OCI-M1 (cell line): ENCODE results near the gene HOXB4.

Experiments used
- DNase-seq: peaks from one replicate; lab custom pipeline; 2025; lab: John Stamatoyannopoulos, UW

The HOXB4 gene

DNA sequence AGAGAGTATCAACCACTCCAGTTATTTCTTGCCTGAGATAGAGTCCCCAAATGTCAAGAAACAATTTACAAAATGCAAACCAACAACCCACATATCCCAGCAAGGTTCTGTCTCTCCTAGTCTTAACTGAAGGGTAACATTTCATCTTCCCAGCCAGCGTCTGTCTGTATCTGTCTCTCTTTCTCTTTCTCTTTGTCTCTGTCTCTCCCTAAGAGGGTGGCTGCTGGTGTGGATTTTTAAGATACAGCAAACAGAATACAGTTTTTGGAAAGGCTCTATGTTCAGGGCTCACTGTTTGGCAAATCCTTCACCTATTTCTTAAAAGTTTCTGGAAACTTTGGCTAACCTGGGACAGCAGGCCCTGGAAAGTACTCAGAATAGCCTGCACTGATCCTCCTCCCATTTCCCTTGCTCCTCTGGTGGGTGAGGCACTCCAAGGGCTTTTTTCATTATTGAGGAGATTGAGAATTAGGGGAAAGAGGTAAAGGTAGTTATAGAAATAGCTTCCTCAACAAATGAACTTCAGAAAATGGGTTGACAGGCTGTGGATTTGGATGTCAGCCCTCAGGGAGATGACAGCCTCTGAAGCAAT, 6.2 kb downstream of the HOXB4 start:
- DNase-seq, result no peak

DNA sequence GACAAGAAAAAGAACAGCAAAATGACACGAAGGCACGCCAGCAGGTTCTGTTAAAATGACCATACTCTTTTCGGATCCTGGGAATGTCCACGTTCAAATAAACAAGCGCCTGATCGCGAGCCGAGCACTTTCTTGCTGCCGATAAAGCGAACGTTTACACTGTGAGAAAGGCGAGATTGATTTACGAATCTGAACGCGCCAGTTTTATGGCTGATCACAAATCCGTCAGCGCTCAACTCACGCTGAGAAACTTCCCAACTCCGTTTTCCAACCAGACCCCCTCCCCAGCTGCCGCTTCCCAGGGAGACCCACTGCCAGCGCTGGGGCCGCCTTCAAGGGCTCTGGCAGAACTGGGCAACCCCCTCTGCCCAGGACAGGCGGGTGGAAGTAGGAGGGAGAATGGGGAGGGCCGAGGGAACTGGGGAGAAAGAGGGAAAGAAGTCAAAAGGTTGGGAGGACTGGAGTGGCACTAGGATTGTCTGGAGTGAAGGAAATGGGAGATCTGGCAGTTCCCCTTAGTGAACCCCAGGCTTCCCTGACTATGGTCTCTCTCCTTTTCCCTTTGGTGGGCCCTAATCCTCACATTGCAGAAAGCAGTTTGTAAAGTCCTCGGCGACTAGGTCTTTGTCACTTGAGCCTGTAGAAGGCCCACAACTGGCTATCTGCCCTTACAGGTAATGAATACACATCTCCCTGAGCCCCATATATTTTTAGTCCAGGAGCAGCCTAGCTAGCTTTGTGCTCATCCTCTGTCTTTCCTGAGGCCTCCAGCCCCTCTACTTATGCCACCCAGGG, 6.9 kb downstream of the HOXB4 start:
- DNase-seq, result no peak

DNA sequence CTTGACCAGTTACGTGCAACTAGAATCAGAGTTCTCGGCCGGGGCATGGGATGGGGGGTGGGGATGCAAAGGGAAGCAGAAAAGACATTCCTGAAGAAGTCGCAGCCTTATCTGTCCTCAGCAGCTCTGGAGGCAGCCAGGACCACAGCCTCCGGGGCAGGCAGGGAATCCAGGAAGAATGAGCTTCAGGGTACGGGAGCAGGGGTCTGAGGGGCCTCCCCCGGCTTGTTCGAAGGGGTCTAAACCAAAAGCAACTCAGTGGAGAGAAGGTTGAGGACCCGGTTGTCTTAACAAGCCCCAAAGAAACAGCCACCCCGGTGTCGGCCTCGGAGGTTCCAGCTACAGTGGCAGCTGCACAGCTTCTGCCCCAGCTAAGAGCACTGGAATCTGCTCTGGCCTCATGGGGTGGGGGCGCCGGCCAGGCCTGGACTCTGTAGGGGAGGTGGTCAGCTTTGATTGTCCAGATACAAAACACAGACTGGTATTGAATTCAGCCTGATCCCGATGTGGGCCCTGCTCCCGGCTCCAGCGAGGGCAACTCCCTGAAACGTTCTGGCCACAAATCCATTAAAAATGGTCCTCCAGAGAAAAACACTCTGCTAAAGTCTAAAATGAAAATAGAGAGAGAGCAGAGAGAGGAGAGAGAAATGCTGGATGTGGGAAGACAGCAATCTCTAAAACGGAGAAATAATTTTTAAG, 7.7 kb downstream of the HOXB4 start:
- no peak for DNase-seq

DNA sequence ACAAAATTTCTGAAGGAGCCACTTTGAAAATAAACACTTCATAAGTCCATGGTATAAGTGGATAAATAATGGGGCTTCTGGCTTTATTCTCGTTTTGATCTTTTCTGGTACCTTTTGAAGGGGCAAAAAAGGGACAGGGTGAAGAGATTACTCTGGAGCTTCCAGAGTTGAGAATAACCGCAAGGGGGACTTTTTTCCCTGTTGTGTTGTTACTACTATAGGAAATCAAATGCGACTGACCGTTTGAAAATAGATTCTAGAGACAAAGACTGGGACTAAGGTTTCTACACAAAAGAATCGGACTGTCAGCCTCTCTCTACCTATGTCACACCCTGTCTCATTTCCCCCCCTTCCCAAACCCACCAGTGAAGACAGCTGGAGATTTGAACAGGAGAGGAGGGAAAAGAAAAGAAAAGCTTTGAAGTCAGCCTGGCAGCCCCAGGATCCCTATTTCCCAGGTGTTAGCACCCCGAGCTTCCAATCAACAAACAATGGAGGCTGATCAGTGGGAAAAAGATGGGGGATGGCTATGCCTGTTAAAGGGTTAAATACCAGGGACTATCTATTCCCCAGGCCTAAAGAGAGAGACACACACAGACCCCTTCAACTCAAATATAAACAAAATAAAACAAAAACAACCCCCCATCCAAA, 8.4 kb downstream of the HOXB4 start:
- DNase-seq, result no peak

DNA sequence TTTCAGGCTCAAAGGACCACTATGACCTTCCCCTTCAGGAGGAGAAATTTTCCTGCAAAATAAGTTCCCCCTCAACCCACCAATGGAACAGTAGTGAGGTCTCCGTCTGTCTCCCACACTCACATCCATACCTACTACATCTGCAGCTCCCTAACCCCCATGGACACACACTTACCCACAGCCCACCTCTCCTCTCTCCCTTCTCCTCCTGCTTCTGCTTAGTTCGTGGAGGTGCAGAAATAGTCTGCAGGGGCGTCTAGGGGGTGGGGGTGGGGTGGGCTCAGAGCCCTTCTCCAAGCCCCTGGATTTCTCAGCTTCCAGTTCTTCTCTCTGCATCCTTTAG, 8.9 kb downstream of the HOXB4 start:
- DNase-seq, result no peak

DNA sequence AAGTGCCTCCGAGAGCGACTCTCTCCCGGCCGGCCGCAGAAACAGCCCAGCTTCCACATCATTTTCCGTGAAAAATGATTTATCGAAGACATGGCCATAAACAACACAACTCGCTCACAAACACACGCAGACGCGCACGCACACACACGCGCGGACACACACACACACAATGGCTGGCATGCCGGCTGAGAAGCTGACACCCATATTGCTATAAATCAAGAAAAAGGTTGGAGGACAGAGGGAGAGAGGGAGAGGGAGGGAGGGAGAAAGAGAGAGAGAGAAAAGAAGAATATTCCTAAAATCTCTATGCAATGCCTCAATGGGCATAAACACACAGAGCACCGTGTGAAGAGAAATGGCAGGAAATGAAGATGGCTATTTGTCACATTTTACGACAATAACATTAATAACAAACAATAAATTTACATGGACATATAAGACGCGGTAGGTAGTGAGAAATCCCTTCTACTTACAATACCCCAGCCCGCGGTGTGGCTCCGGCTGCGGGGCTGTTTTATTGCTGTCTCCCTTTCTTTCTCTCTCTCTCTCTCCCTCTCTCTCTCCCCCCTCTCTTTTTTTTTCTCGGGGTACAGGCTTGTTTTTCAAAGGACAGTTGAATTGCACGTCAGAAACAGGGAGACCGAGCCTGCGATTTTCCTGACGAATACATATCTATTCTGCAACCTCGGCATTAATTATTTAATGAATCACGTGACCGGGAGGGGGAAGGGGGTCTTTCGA, 9.5 kb downstream of the HOXB4 start:
- DNase-seq, result no peak

DNA sequence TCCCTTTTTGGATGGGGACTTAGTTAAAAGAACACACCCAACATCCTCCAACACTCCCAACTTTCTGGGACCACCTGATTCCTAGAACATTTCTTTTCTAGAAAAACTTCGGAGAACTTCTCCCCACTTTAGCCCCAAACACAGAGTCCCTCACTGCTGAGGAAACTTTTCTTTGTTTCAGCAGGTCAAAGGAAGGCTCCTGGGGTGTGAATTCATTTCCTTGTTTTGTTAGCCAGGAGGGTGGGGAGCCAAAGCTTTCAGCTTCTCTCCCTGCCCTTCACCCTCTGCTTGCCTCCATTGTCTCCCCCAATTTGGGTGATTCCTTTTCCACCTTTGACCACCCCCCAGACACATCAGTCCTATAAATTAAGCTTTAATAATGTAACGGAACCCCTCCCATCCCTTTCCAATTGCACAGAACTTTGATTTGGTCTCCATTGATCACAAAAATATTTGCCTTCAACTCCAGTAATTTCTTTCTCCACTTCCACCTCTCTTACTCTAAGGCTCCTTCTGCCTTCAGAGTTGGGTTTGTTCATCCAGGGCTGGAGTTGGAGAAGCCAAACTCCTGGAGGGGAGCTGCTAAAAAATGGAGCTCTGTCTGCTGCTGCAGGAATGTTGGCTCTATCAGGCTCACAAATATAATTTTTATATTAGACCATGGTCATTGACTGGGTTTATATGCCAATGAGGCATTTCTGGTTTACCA, 10.3 kb downstream of the HOXB4 start:
- no peak for DNase-seq

DNA sequence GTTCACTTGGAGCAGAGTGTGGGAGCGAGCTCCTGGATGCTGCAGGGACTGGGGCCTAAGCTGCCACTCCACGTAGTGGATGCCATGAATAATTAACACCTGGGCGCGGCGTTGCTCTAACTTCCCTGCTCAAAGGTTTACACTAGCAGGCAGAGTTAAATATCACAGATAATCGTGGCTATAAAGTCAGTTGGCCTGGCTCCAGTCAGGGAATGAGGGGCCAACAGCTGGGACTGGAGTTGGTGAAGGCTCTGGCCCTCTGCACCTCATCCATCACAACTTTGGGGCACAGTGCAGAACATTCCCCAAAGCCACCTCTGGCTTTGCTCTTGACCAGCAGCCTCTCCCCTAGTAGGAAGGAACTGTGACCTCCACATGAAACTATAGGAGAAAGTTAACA, 10.9 kb downstream of the HOXB4 start:
- no peak for DNase-seq

DNA sequence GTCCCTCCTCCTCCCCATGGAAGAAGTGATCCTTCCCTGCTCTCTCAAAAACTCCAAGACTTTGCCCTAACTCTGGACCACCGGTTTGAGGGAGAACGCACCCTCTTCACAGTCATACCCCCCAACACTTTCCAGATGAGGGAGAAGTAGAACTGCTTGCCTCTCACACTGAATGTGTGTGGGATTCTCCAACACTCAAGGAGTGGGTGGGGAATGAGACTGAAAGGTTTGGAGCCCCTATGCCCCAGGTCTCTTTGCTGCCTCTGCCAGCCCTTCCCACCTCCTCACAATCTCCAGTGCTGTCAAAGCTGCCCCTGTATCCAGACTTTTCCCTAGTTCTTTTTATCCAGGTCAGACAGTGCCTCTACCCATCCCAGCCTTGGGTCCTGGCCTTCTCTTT, 11.4 kb downstream of the HOXB4 start:
- no peak for DNase-seq

DNA sequence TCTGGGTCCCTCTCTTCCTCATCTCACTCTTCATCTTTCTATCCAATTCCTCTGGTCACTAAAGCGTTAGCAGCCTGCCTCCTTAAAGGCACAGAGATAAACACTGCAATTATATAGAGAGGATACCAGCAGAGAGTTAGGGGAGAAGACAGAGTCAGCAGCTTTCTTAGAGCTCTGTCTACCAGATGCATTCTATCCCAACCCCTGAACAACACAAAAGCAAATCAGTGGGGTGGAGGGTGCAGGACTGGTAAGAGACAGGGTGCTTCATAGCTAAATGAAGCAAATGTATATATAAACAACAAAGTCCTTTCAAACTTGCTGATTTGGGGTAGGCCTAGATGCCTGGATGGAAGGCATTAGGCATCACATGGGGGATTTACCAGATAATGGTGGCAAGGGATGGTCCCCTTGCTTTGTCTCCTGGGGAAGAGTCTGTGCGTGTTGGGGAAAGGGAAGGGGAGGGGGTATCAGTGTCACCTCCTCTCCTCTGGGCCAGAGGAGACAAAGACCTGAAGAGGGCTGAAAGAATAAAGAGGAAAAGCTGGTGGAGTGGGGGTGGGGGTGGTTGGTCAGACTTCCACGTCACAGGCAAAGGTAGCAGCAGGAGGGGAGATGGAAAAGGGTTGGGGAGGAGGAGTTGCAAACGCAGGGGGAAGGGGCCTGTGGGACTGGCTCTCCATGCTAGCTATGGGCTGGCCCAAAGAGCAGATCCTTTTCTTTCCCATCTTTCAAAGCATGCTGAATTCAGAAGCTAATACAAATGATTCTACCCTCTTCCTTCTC, 12.0 kb downstream of the HOXB4 start:
- DNase-seq, result no peak

DNA sequence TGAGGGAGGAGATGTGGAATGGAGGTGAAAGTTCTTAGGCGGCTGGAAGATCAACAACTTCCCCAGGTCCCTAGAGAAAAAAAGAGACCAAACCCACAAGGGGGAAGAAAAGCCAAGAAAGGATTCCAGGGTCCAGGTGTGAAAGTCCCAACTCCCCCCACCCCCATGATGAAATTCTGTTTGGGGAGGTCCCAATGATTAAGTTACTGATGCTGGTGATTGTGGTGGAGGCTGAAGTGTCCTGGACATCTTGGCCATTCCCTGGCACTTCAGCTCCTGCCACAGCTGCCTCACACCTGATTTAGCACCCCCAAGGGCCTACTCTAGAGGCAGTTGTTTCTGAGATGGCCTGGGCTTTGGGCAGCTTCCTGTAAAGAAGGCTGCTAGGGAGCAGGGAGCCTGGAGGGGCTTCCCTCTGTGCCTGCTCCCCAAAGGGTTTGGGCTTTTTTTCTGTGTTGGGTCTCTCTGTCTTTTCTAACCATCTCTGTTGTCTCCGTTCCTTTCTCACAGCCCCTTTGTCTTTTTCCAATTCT, 13.1 kb downstream of the HOXB4 start:
- no peak for DNase-seq

DNA sequence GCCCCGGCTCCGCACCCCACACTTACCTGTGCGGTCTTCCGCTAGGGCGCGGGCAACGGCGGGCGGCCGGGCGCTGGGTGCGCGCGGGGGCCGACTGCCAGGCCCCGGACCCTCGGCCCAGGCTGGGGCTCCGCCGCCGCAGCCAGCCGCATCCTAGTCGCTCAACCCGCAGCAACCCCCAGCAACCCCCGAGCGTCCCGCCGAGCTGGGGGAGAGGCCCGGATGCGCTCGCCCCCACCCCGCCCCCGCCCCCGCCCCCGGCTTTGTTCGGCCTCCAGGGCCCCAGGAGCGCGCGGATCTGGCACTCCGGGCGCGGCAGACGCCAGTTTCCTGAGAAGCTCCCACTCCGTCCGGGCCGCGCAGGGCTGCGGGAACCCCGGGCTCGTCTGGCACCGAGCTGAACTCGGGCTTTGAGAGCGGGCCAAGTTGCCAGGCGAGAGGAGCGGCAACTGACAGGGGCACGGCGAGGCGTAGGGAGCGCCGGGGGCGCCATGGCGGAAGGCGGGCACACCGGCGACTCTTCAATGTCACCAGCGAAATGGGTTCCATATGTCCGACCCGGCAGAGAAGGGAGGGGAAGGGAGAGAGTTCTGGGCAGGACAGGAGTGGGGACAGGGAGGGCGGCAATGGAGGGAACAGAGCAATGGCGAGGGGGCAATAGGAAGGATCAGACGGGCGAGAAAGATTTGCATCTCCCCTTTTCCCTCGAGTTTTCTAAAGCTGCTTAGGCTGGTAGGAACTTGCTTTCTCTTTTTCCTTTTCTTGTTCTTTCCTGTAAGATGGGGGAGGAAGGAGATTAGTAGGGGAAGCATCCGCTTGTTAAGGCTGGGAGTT, 13.7 kb downstream of the HOXB4 start:
- no peak for DNase-seq

DNA sequence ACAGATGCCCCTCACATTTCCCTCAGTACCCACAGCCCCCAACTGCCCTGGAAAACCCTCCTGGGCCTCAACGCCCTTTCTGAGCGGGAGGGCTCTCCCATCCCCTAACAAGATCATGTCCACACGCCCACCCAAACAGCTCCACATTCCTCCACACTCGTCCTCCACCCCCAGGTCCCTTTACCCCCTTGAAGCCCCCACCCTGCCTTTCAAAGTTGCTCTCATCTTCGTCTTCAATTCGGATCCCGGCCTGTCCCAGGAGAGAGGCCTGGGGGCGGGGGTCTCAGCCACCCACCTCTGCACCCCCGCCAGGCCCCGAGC, 14.3 kb downstream of the HOXB4 start:
- no peak for DNase-seq

DNA sequence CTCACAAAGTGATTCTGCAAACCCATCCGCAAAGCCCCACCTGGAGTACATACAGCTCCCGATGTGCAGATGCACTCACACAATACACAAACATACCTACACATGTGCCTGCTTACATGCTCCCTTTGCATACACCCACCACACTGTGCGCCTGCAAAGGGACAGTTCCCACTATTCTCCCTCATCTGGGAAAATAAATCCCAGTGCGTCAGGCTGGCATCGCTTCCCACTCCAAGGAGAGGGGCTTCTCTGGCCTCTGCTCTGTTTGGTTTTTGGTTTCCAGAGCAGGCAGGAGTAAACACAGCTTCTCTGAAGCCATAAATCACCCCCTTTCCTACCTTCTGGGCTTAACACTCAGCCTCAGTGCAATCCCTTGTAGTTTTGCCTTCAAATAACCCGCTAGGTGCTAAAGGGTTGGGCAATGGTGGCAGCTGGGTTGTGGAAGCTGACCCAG, 14.7 kb downstream of the HOXB4 start:
- DNase-seq, result no peak

DNA sequence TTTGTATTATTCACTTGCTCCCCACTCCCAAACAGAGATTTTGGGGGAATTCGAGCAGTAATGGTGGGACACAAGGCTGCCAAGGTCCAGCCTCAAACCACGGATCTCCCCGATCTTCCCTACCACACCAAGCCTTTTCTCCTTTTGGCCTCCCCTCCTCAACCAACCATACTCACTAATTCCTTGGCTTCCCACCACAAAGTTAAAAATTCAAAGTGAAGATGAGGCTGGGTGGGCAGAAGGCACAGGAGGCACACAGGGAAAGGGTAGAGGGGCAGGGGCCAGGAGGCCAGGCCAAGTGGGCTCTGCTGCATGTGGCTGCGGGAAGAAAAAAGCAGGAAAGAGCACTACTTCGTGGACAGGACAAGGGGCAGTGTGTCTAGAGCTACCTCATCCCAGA, 15.2 kb downstream of the HOXB4 start:
- DNase-seq, result no peak

DNA sequence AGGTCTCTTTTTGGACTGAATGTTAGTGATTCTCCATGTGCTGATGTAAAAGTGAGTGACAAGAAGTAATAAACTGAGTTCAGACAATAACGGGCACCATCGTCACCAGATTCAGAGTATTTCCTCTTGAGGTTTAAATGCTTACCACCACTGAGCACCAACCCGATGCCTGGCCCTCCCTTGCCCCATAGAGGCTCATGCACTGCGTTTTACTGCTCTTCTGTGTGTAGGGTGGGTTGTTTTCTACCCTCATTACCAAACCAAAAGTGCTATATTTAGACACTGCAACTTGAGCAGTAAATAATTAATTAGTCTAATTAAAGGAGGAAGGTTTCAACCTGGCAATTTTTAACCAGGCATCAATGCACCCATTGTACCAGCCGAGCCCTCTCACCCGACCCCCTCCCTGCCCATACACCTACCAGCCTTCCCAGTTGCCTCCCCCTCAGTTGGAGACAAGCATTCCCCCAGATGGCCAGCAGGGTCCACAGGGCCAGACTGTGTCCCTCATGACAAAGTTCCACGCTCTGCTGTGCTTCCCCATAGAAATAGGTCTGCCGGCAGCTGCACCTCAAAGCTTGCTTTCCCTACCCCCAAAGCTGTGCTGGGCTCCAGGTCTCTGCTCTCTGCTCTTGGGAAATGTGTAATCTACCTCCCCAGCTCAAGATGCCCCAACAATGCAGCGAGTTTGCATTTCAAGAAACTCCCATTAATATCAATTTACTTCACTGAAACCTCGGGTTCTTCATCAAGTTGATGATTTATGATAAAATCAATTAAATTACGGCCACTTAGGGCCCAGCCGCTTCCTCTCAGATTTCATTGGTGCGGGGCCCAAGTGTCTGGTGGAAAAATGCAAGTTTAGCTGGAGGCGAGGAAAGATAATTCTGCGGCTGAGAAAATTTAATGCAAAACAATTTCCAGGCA, 16.0 kb downstream of the HOXB4 start:
- DNase-seq, result no peak

DNA sequence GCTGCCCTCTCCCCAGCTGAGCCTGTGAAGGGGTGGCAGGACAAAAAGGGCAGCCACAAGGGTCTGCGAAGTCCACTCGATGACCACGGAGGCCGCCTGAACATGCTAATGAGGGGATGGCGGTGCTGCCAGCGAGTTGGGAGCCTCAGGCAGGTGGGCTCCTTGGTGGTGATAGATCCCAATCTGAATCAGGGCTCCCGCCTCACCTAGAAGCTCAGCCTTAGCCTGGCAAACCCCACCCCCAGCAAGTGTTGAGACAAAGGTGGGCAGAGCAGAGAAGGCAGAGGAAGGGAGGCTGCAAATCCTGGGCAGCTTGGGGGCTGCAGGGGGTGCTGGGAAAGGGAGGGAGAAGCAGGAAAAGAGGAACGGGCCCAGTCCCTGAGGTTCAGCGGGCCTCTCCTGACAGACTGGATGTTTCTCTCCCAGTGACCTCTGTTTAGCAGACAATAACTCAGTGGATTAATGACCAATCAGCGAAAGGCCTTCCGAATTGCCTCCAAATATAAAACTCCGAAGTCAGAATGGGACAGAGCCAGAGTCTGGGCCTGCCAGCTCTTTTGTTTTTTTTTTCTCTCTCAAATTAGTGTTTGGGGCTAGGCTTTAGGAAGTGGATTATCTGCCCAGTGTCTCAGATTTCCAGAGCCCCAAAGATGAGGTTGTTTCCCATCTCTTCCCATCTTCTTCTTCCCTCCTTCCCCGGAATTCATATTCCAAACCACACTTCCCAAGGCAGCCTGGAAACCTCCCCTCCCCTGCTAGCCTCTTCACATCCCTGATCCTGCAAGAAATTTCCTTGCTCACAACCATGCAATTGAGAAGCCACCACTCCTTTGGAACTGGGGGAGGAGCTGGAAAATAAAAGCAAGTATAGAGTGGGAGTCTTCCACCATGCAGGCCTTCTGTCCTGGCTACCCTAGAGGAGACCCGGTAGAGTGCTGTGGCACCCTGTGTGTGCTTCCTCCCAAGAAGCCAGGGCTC, 18.0 kb downstream of the HOXB4 start:
- no peak for DNase-seq
